ENCODE results near the gene MMP25.

- TF ChIP-seq TAF1 (IDR thresholded peaks at IDR 0.05; ENCODE audit: low read depth, low read length) (no peak), POLR2A (IDR thresholded peaks at IDR 0.05; ENCODE audit: low read depth, low read length) (no peak), POLR2AphosphoS5 (IDR thresholded peaks at IDR 0.05; ENCODE audit: low read depth, low read length) (no peak), SPI1 (IDR thresholded peaks at IDR 0.05; ENCODE audit: low read depth, low read length) (no peak), PAX5 (IDR thresholded peaks at IDR 0.05; ENCODE audit: insufficient read depth, low read length, severe bottlenecking) (no peak)
These were observed 19.5 kb upstream of the MMP25 start for GRCh38 chr16:3026609-3027488.

Measured in GM12891 (cell line).